GM19372 (cell line): ENCODE results near the gene USP21.
A peak's percentile ranks its signal among the peaks of the same experiment; 100 is the strongest.

ENCODE experiments used
- ATAC-seq: cut with Tn5 transposase; IDR thresholded peaks from one replicate; pipeline ENCODE4 v1.9.1; 2021; ENCODE audit warnings: mild to moderate bottlenecking, low read depth, moderate library complexity; ENCODE audit not compliant: unreplicated experiment

Gene USP21

GRCh38 chr1:161192476-161193465 is 33.5 kb downstream of the USP21 start:
- ATAC-seq, result no peak

DNA sequence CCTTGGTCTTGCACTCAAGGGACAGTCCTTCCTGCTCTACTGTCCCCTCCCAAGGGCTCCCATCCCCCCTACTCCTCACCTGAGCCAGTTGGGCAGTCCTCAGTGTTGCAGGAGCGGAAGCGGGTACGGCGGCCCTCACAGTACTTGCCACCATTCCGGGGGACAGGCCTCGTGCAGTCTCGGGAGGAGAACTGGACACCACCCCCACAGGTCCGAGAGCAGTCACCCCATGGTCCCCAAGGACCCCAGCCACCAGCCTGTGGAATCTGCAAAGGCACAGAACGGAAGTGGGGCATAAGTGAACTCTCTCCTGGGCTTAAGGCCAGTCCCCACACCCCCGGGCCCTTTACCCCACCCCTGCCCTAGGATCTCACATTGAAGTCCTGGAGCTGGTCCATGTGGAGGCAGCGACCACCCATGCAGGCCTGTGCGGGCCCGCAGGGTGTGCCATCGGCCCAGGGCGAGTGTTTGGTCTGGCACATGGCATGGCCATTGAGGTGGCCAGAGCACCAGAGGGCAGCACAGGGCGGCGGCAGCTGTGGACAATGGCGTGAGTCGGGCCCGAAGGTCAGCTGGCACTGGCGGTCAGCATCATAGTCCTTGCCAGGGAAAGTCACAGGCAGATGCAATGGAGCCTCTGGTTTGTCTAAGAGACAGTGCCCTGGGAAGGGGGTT is 34.4 kb downstream of the USP21 start:
- no peak for ATAC-seq

DNA sequence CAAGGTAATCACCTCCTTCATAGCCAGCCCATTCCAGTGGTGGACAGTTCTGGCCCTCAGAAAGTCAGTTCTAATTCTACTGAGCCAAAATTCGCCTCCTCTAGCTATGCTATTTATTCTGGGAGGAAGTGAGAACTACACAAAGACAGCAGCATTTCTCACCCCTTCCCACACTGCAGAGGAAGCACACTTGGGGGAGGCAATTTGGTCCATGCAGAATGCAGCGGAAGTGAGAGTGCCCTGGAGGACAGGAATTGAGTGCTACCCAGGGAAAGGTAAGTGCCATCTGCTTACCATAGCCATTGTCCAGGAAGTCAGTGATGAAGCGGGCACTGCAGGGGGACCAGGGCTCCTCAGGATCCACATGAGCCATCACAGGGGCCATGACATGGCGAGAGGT is 35.9 kb downstream of the USP21 start:
- no peak for ATAC-seq

DNA sequence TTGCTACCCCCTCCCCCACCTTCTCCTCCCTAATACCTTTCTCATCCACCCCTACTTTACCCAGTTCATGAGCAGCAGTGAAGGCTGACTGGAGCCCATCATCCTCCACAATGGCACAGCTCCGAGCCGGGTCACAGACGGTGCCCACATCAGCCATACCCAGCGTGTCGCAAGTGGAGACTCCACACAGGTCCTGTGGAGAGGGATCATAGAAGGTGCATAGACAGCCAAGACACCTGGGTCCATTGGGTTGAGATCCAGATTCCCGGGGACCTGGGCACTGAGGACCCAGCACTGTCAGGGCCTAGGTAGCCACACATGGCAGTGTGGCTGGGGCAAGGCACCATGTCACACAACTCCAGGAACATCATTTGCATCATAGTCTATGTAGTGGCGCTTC is 36.8 kb downstream of the USP21 start:
- ATAC-seq, result no peak

DNA sequence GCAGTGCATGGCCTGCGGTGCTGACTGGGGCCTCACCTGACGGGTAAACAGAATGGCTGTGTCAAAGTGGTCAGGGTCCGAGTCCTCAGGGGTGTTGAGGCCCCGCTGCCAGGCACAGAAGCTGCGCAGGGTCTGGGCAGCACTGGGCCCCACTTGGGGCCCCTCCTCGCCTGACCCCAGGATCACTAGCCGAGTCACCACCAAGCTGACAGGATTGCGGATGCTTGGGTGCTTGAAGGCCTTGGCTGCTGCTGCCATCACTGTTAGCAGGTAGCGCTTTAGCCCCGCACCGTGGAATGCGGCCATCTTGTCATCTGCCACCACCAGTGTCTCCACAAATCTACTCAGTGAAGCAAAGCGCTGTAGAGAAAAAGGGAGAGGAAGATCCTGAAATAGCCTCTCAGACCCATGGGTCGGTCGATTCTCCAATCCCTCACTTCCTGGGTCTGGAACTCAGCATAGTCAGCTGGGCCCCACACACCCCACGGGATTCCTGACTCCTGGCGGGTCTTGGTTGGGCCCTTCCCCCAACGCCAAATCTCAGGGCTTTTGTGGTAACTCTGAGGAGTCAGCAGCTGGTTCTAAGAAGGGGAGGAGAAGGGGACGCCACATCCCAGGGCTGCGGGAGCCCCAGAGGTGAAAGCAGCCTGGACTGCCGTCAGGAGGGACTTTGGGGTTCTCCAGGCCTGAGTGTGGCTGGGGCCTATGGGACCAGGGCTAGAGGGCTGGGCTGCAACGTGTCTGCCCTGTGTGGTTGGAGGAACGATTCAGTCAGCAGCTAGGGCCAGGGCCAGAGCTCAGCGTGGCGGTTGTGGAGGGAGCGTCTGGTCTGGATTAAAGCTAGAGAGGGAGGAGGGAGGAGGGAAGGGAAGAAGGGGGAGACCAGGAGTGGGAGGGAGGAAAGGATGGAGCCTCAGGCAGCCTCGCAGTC is 37.5 kb downstream of the USP21 start:
- no peak for ATAC-seq

GRCh38 chr1:161197560-161198193 is 38.4 kb downstream of the USP21 start:
- ATAC-seq, result no peak

DNA sequence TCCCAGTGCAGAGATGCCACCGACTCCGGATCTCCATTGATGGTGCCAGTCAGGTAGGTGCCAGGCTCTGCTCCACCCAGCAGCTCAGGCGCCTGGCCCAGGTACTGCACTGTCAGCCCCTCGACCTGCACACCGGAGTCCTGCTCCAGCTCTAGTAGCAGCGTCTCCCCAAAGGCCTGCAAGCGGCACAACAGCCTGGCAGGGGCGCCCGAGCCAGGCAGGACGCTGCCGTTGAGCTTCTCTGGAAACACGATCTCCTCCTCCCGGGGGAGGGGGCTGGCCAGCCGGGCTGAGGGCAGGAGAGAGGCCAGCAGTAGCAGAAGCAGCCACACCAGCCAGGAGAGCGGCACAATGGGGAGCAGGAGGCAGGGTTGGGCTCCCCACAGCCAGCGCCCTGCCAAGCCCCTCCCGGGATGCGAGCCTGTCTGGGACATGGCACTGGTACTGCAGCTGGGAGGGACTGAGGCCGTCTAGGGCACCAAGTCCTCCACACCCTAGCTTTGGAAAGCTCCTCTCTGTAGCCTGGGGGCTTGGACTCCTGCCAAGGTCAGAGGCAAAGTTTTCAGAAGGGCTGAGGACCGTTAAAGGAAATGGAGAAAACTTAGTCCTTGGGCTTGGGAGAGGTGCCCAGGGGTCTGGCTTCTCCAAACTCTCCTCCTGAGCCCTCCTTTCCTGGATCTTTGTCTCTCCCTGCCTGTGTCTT is 39.0 kb downstream of the USP21 start:
- no peak for ATAC-seq

- no peak for ATAC-seq
These were observed 39.7 kb downstream of the USP21 start, which contains the start of gene ADAMTS4 for GRCh38 chr1:161198897-161199431. Gene ADAMTS4 (minus strand): TSS chr1:161199054. CDS start chr1:161198627, 427 bp downstream.

DNA sequence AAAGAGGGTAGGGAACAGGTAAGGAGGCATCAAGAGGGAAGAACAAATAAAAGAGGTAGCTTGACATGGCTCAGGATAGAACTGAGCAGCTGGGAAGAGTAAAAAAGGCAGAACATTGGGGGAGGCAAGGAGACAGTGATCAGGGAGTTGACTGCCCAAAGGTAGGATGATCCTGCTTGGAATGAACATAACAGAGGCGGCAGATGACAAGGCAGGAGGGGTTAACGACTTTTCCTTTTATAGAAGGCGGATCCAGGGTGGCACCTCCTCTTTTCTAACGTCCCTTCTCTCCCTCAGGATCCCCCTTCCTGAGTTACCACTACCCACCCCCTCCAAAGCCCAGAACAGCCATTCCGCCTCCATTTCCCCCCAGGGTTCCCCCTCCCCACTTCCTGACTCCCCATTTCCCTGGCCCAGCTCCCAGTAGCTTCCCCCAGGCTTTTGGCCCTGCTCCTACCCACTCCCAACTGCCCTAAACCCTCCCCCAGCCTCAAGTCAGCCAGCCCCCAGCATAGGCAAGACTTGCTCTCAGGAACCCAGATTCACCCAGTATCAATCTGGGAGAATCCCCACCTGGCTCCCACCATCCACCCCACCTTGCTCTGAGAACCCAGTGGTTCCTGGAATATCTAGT is 40.3 kb downstream of the USP21 start:
- no peak for ATAC-seq

DNA sequence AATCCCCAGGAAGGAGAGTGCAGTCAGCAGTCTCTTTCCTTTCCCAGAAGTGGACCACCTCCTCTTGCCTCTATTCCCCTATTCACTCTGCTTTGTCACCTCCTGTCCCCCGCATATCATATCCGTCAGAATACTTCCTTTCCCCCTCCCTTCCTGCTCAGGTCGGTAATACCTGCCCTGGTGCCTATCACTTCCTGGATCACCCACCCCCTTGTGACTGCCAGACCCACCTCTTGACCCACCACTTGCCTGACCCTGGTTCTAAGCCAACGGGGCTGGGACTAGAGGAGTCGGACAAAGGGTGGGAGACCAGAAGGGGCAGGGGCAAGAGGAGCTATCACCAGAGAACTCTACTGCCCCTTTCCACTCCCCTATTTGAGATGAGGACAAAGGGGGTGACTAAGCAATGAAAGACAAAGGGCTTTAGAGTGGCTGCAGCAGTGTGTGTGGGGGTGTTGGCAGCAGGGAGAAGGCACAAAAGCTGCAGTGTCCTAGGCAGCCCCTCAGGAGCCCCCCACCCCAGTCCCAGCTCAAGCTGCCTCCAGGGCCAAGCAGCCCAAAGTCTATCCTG is 41.2 kb downstream of the USP21 start:
- ATAC-seq, result no peak

- ATAC-seq, result no peak
These were observed 41.9 kb downstream of the USP21 start for GRCh38 chr1:161200992-161201835.

DNA sequence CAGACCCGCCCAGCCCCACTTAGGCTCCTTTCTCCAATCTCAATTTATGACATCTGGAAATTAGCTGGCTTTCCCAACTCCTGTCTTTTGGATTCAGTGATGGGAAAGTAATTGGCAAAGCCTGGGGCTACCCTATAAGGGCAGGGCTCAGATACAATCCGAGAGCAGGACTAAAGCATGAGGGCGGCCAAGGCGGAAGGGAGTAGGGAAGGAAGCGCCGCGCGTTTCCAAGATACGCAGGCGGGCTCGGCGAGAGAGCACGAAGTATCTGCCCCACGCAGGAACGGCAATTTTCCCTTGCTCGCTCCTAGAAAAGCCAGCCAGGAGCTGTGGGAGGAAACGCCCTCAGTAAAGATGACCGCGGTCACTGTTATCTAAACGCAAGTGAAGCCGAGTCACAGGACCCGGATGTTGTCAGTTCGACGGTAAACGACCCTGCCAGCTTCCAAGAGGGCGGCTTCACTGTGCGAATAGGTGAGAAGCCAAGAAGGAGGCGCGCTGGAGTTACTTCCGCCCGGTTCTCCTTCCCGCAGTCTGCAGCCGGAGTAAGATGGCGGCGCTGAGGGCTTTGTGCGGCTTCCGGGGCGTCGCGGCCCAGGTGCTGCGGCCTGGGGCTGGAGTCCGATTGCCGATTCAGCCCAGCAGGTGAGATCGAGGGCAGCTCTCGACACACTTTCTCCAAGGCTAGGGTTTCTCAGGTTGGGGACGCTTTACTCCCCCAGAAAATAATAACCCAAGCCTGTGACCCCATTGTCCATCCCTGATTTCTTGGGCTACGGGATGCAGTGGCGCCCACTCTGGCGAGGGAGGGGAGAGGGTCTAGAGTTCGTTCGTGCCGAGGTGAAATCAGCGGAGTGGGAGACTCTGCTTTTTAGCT is 42.8 kb downstream of the USP21 start, which contains the start of gene NDUFS2:
TSS of gene NDUFS2 (plus strand) at position 532 of the 877 bp plus-strand sequence. CDS start at position 551, 19 bp downstream.
- peak; percentile 98 for ATAC-seq

GRCh38 chr1:161206411-161207140 is 47.3 kb downstream of the USP21 start:
- no peak for ATAC-seq

GRCh38 chr1:161207173-161207572 is 47.9 kb downstream of the USP21 start:
- ATAC-seq, result no peak

GRCh38 chr1:161209790-161210409 is 50.6 kb downstream of the USP21 start:
- no peak for ATAC-seq
